Sigmoid colon (tissue), 7 donors: ENCODE results near the gene QRFP. TPM values are rescaled to one million over a fixed set of nuclear protein-coding genes. Genes with fewer than 3 reads are reported as not detected.

Experiments used
- DNase-seq: peaks from one replicate; pipeline ENCODE4 v3.0.0-alpha.2; 2019
- H3K27ac ChIP-seq, 4 donors: fragments of 200-600 bp; sonication (generic); one replicate each; pipeline ENCODE4 v1.5.1; 2016 to 2019; ENCODE audit warnings: mild to moderate bottlenecking in 1 of 4
- H3K27me3 ChIP-seq, 3 donors: fragments of 200-600 bp; sonication (generic); one replicate each; pipeline ENCODE4 v1.5.1; 2019; ENCODE audit warnings: mild to moderate bottlenecking in 1 of 3
- H3K36me3 ChIP-seq, 4 donors: fragments of 200-600 bp; sonication (generic); one replicate each; pipeline ENCODE4 v1.5.1; 2016 to 2019
- H3K4me1 ChIP-seq, 4 donors: fragments of 200-600 bp; sonication (generic); one replicate each; pipeline ENCODE4 v1.5.1; 2017 to 2019
- H3K4me3 ChIP-seq, 4 donors: fragments of 200-600 bp; sonication (generic); one replicate each; pipeline ENCODE4 v1.5.1; 2017 to 2019; ENCODE audit warnings: mild to moderate bottlenecking in 2 of 4, moderate library complexity in 1 of 4
- H3K9me3 ChIP-seq, 4 donors: fragments of 200-600 bp in 3 of 4; sonication (generic) in 3 of 4; one replicate each; pipeline versions ENCODE4 v1.5.1 to v1.6.1; 2013 to 2019
- CTCF ChIP-seq, 4 experiments: fragments of 450-650 bp in 3 of 4; fragments of 200-600 bp in 1 of 4; IDR thresholded peaks; one replicate each; pipeline ENCODE4 v1.5.1; 2016 to 2019; ENCODE audit warnings: antibody characterized with exemption in 4 of 4, mild to moderate bottlenecking in 3 of 4, moderate library complexity in 2 of 4
- EP300 ChIP-seq, 4 donors: sonication (generic); formaldehyde crosslinking; IDR thresholded peaks; one replicate each; pipeline ENCODE4 v1.6.1; 2017; ENCODE audit warnings: antibody characterized with exemption in 4 of 4
- POLR2A ChIP-seq, 2 donors: fragments of 450-650 bp; IDR thresholded peaks; one replicate each; pipeline ENCODE4 v1.6.1; 2016; ENCODE audit warnings: antibody characterized with exemption in 2 of 2, mild to moderate bottlenecking in 2 of 2, moderate library complexity in 2 of 2
- POLR2AphosphoS5 ChIP-seq, 4 donors: sonication (generic); formaldehyde crosslinking; IDR thresholded peaks; one replicate each; pipeline ENCODE4 v1.6.1; 2017; ENCODE audit warnings: antibody characterized with exemption in 4 of 4
- WGBS, 2 donors: extraction: QIAGEN DNeasy Blood & Tissue Kit; methylation state at CpG; one replicate each; pipeline ENCODE4 v1.1.7; 2013; 5-methylcytosine and 5-hydroxymethylcytosine counted together
- intact Hi-C: fragments of 100-400 bp; cut with DNase I; formaldehyde crosslinking; loops from one replicate; pipeline ENCODE4 v1.15.1; 2023
- polyA plus RNA-seq, 3 donors: library from polyadenylated mRNA; stranded (reverse); fragments of 200-250 nt; gene quantifications; one replicate each; pipeline ENCODE4 v1.2.3, GENCODE V29; 2013
- total RNA-seq, 4 donors: library from RNA; depleted of rRNA; stranded (reverse); fragments of >200 nt; gene quantifications; one replicate each; pipeline ENCODE4 v1.1.0, GENCODE V29; 2016
- donor health status: healthy with polysubstance abuse.
- donor health status: Bipolar disorder and iron deficiency.
- donor health status: healthy.

The QRFP gene
- total and polyA plus RNA-seq, 7 donors: 0.20 TPM; not detected in 6

GRCh38 chr9:130886981-130887380, 9.6 kb downstream of the QRFP start:
- no peak overlapping the region for H3K4me3 ChIP-seq
- no peaks in the 10 kb centered on the region for H3K27me3 ChIP-seq
- intact Hi-C loops: loop anchor here (10.0 kb wide), 1 partner anchor 158 kb away; no protein-coding TSS in a partner anchor
- peaks cover 59 to 100% (median 90%) of the 10 kb centered on the region in 4 donors for H3K36me3 ChIP-seq
- no peak for TF ChIP-seq EP300 (IDR thresholded peaks at IDR 0.05)
- no peak for TF ChIP-seq POLR2AphosphoS5 (IDR thresholded peaks at IDR 0.05)
- TF ChIP-seq POLR2A (IDR thresholded peaks at IDR 0.05): no peak
- TF ChIP-seq CTCF (IDR thresholded peaks at IDR 0.05): no peak
- peak overlapping the region in 3 of 4 donors; percentile 37 to 76 (median 74) for H3K27ac ChIP-seq
- peaks cover 0 to 41% (median 37%) of the 10 kb centered on the region in 4 donors for H3K4me1 ChIP-seq
- 94% methylated on average over 23 of the region's 23 CpGs for WGBS, 2 donors
- no peak for DNase-seq
- H3K9me3 ChIP-seq: no peaks in the 10 kb centered on the region

GRCh38 chr9:130885484-130886375, 10.9 kb downstream of the QRFP start:
- H3K27ac ChIP-seq: peak overlapping the region in 3 of 4 donors; percentile 66 to 76 (median 74)
- TF ChIP-seq EP300 (IDR thresholded peaks at IDR 0.05) (no peak), POLR2AphosphoS5 (IDR thresholded peaks at IDR 0.05) (peak in 2 of 4 donors; percentile 2 to 4)
- peaks cover 67 to 100% (median 91%) of the 10 kb centered on the region in 4 donors for H3K36me3 ChIP-seq
- H3K4me3 ChIP-seq: no peak overlapping the region
- whole genome bisulfite sequencing, 2 donors: 91 to 92% methylated on average over 35 of the region's 35 CpGs
- no peaks in the 10 kb centered on the region for H3K9me3 ChIP-seq
- DNase-seq: peak; percentile 84
- intact Hi-C loops: loop anchor here (10.0 kb wide), 1 partner anchor 159 kb away; no protein-coding TSS in a partner anchor
- peaks cover 0 to 41% (median 37%) of the 10 kb centered on the region in 4 donors for H3K4me1 ChIP-seq
- no peaks in the 10 kb centered on the region for H3K27me3 ChIP-seq

DNA sequence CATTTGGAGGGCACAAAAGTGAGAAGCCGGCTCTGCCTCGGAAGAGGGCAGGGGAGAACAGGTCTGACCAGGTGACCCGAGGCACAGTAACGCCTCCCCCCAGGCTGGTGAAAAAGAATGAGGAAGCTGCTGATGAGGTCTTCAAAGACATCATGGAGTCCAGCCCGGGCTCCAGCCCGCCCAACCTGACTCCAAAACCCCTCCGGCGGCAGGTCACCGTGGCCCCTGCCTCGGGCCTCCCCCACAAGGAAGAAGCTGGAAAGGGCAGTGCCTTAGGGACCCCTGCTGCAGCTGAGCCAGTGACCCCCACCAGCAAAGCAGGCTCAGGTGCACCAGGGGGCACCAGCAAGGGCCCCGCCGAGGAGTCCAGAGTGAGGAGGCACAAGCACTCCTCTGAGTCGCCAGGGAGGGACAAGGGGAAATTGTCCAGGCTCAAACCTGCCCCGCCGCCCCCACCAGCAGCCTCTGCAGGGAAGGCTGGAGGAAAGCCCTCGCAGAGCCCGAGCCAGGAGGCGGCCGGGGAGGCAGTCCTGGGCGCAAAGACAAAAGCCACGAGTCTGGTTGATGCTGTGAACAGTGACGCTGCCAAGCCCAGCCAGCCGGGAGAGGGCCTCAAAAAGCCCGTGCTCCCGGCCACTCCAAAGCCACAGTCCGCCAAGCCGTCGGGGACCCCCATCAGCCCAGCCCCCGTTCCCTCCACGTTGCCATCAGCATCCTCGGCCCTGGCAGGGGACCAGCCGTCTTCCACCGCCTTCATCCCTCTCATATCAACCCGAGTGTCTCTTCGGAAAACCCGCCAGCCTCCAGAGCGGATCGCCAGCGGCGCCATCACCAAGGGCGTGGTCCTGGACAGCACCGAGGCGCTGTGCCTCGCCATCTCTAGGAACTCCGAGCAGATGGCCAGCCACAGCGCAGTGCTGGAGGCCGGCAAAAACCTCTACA, 11.8 kb downstream of the QRFP start:
- peaks cover 0 to 41% (median 37%) of the 10 kb centered on the region in 4 donors for H3K4me1 ChIP-seq
- DNase-seq: peak; percentile 87
- peak overlapping the region in 3 of 4 donors; percentile 66 to 76 (median 74) for H3K27ac ChIP-seq
- H3K27me3 ChIP-seq: no peaks in the 10 kb centered on the region
- intact Hi-C loops: loop anchor here (10.0 kb wide), 1 partner anchor 160 kb away; no protein-coding TSS in a partner anchor
- WGBS, 2 donors: 90 to 92% methylated on average over 47 of the region's 47 CpGs
- H3K9me3 ChIP-seq: no peaks in the 10 kb centered on the region
- H3K36me3 ChIP-seq: peaks cover 68 to 100% (median 91%) of the 10 kb centered on the region in 4 donors
- TF ChIP-seq EP300 (IDR thresholded peaks at IDR 0.05) (no peak), CTCF (IDR thresholded peaks at IDR 0.05) (no peak), POLR2AphosphoS5 (IDR thresholded peaks at IDR 0.05) (peak in 2 of 4 donors; percentile 47 to 64)
- H3K4me3 ChIP-seq: no peak overlapping the region

- Histone ChIP-seq H3K27me3 (no peaks in the 10 kb centered on the region), H3K9me3 (no peaks in the 10 kb centered on the region), H3K36me3 (peaks cover 71 to 100% (median 92%) of the 10 kb centered on the region in 4 donors), H3K27ac (peak overlapping the region in 3 of 4 donors; percentile 66 to 76 (median 74)), H3K4me1 (peaks cover 0 to 41% (median 37%) of the 10 kb centered on the region in 4 donors), H3K4me3 (no peak overlapping the region)
- intact Hi-C loops: loop anchor here (10.0 kb wide), 1 partner anchor 161 kb away; no protein-coding TSS in a partner anchor
- TF ChIP-seq EP300 (IDR thresholded peaks at IDR 0.05) (no peak), POLR2AphosphoS5 (IDR thresholded peaks at IDR 0.05) (peak in 1 of 4 donors; percentile 5), POLR2A (IDR thresholded peaks at IDR 0.05) (no peak)
- DNase-seq: no peak
- WGBS, 2 donors: 92% methylated on average over 25 of the region's 25 CpGs
Observed at GRCh38 chr9:130884111-130884531, 12.5 kb downstream of the QRFP start.

- TF ChIP-seq POLR2AphosphoS5 (IDR thresholded peaks at IDR 0.05): no peak
- no peak for TF ChIP-seq POLR2A (IDR thresholded peaks at IDR 0.05)
- TF ChIP-seq EP300 (IDR thresholded peaks at IDR 0.05): no peak
- no peak for TF ChIP-seq CTCF (IDR thresholded peaks at IDR 0.05)
- Histone ChIP-seq H3K9me3 (no peaks in the 10 kb centered on the region), H3K4me3 (no peak overlapping the region), H3K4me1 (peaks cover 0 to 41% (median 37%) of the 10 kb centered on the region in 4 donors), H3K27ac (peak overlapping the region in 1 of 4 donors; percentile 76), H3K27me3 (no peaks in the 10 kb centered on the region), H3K36me3 (peaks cover 70 to 100% (median 92%) of the 10 kb centered on the region in 4 donors)
- intact Hi-C loops: loop anchor here (10.0 kb wide), 1 partner anchor 161 kb away; no protein-coding TSS in a partner anchor
- WGBS, 2 donors: 81 to 88% methylated on average over 5 of the region's 5 CpGs
- peak; percentile 54 for DNase-seq
Observed at GRCh38 chr9:130883479-130883878, 13.1 kb downstream of the QRFP start.
